ENCODE measurements around the gene ZMIZ1. TPM values are rescaled to one million over a fixed set of nuclear protein-coding genes. Genes with fewer than 3 reads are reported as not detected.

ZMIZ1 gene
- total and polyA plus RNA-seq, 2 donors: 30.2 to 54.6 TPM

DNA sequence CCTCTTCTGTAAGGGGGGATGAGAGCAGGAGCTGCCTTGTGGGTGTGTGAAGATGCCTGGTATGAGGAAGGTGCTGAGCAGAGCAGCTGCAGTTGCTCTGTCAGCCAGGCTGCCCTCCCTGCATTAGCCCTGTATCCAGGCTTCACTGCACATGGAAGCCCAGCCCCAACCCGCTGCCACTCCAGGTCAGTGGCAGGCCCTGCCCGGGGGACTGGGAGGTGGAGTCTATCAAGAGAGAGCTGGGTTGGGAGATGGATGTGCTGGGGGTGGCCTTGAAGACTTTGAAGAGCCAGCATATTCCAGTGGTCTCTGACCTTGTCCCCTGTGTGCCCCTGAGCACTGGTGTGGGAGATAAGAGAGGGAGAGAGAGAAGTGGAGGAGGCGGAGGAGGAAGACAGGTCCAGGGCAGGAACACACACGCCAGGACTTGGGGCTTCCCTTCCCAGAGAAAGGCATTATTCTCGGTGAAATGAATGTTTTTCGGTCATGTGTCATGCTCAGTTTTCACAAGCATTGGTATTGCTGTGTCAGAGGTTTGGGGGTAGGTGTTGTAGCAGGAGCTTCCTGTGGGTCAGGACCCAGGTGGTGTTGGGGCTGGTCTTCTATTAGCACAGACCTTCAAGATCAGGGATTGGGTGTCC is 281.1 kb downstream of the ZMIZ1 start:
- no peak for DNase-seq (ENCODE audit: extremely low spot score)
- Histone ChIP-seq H3K4me3 (ENCODE audit: low read depth, low read length) (no peak overlapping the region), H3K4me1 (ENCODE audit: insufficient read depth) (peaks cover 4% of the 10 kb centered on the region), H3K36me3 (ENCODE audit: insufficient read depth) (peaks cover 1% of the 10 kb centered on the region), H3K27ac (ENCODE audit: low read depth) (no peak overlapping the region)
- 84% methylated on average over 6 of the region's 6 CpGs for WGBS

DNA sequence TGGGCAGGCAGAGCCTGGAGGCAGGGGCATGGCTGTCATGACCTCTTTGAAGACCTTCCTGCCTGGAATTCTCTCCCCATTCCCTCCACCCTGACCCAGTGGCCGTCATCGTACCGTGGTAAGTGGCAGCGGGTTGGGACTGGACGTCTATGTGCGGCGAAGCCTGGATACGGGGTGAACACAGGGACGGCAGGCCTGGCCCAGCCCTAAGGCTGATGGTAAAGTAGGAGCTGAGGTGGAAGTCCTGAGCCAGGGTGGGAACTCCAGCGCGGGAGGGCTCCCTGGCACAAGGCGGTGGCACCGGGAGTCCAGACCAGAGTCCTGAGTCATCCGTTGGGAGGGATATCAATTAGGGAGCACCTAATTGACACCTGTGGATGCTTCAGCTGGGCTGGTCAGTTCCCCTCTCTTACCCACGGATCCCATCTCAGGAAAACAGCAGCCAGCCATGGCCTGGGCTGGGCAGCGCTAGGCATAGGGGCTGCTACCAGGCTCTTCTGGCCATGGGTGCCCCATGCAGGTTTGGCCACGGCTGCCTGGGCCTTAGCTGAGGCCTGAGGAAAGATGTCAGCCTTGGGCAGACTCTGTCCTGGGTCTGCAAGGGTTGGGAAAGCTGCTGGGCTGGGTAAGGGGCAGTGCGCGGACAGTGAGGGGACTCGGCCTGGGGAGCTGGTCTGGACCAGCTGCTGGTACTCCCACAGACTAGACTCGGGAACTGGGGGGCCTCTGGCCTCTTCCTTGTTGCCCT is 281.8 kb downstream of the ZMIZ1 start:
- WGBS: 92% methylated on average over 21 of the region's 21 CpGs
- H3K4me3 ChIP-seq (ENCODE audit: low read depth, low read length): no peak overlapping the region
- peaks cover 4% of the 10 kb centered on the region for H3K4me1 ChIP-seq (ENCODE audit: insufficient read depth)
- peaks cover 1% of the 10 kb centered on the region for H3K36me3 ChIP-seq (ENCODE audit: insufficient read depth)
- H3K27ac ChIP-seq (ENCODE audit: low read depth): no peak overlapping the region
- no peak for DNase-seq (ENCODE audit: extremely low spot score)

DNA sequence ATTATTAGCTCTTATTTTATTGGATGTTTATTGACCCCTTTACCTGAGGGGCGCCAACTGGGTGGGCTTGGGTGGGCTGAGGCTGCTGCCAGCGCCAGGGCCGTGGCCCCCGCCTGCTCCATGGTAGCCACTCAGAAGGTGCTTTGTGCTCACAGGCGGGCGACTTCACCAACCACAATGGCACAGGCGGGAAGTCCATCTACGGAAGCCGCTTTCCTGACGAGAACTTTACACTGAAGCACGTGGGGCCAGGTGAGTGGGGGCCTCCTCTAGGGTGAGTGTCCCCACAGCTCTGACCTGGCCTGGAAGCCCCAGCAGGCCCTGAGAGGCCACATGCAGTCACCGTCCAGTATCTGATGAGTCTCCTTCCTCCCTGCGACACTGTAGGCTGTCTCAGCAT is 282.6 kb downstream of the ZMIZ1 start:
- WGBS: 94% methylated on average over 13 of the region's 13 CpGs
- Histone ChIP-seq H3K27ac (ENCODE audit: low read depth) (no peak overlapping the region), H3K36me3 (ENCODE audit: insufficient read depth) (peaks cover 1% of the 10 kb centered on the region), H3K4me3 (ENCODE audit: low read depth, low read length) (no peak overlapping the region), H3K4me1 (ENCODE audit: insufficient read depth) (peaks cover 4% of the 10 kb centered on the region)
- DNase-seq (ENCODE audit: extremely low spot score): no peak

DNA sequence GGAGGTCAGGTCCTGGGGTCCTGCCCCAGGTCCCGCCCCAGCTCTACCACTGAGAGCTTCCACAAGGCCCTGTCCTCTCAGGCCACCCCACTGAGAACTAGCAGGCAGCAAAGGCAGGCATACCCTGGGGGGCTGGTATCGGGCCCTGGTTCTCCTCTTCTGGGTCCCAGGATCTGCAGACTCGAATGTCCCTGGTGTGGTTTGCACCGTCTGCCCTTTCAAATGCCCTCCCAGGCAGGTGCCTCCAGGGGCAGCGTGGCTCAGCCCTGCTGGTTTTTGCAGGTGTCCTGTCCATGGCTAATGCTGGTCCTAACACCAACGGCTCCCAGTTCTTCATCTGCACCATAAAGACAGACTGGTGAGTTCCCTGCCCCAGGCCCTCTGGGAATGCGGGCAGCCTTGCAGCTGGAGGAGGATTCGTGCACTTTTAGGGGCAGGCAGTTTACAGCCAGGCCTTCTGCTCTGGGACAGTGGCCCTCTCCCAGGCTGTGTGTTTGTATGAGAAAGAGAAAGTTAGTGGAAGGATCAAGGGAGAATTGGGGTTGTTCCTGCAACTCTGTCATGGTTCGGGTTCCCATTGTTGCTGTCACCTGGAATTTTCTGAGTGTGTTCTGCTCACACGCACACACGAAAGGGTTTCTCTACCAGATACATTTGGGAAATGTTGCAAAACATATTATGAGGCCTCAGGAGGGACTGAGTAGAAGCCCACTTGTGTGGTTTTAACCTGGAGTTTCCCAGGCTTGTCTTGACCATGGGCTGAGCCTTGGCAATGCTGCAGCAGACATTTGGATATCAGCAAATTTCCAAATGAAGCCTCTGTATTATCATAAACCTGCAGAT is 283.5 kb downstream of the ZMIZ1 start:
- 95% methylated on average over 11 of the region's 11 CpGs for WGBS
- Histone ChIP-seq H3K4me1 (ENCODE audit: insufficient read depth) (peaks cover 4% of the 10 kb centered on the region), H3K36me3 (ENCODE audit: insufficient read depth) (peaks cover 1% of the 10 kb centered on the region), H3K27ac (ENCODE audit: low read depth) (no peak overlapping the region), H3K4me3 (ENCODE audit: low read depth, low read length) (no peak overlapping the region)
- DNase-seq (ENCODE audit: extremely low spot score): no peak

DNA sequence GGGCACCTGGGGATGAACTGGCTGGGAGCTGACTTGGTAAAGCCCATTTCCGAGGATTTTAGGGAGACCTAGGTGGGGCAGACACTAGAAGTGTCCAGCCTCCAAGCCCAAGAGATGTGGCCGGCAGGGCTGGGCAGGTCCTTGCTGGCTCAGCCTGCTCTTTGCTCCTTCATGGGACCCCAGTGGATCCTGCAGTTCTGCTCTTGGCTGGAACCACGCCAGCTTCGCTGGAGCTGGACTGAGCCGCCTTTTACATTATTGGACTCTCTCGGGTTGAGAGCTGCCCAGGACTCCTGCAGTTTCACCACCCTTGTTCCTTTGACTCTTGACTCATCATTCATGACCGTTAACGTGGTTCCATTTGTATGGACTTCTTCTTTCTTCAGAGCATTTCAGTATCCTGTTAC is 284.2 kb downstream of the ZMIZ1 start:
- Histone ChIP-seq H3K4me1 (ENCODE audit: insufficient read depth) (peaks cover 4% of the 10 kb centered on the region), H3K36me3 (ENCODE audit: insufficient read depth) (peaks cover 1% of the 10 kb centered on the region), H3K4me3 (ENCODE audit: low read depth, low read length) (no peak overlapping the region), H3K27ac (ENCODE audit: low read depth) (no peak overlapping the region)
- no peak for DNase-seq (ENCODE audit: extremely low spot score)
- 89% methylated on average over 8 of the region's 8 CpGs for WGBS

DNA sequence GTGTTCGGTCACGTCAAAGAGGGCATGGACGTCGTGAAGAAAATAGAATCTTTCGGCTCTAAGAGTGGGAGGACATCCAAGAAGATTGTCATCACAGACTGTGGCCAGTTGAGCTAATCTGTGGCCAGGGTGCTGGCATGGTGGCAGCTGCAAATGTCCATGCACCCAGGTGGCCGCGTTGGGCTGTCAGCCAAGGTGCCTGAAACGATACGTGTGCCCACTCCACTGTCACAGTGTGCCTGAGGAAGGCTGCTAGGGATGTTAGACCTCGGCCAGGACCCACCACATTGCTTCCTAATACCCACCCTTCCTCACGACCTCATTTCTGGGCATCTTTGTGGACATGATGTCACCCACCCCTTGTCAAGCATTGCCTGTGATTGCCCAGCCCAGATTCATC is 285.0 kb downstream of the ZMIZ1 start:
- Histone ChIP-seq H3K36me3 (ENCODE audit: insufficient read depth) (peaks cover 1% of the 10 kb centered on the region), H3K27ac (ENCODE audit: low read depth) (no peak overlapping the region), H3K4me3 (ENCODE audit: low read depth, low read length) (no peak overlapping the region), H3K4me1 (ENCODE audit: insufficient read depth) (peaks cover 3% of the 10 kb centered on the region)
- DNase-seq (ENCODE audit: extremely low spot score): no peak
- WGBS: 93% methylated on average over 11 of the region's 11 CpGs

DNA sequence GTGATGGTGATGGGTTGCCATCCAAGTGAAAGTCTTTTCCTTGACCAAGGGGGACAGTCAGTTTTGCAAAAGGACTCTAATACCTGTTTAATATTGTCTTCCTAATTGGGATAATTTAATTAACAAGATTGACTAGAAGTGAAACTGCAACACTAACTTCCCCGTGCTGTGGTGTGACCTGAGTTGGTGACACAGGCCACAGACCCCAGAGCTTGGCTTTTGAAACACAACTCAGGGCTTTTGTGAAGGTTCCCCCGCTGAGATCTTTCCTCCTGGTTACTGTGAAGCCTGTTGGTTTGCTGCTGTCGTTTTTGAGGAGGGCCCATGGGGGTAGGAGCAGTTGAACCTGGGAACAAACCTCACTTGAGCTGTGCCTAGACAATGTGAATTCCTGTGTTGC is 285.4 kb downstream of the ZMIZ1 start:
- 54% methylated on average over 3 of the region's 3 CpGs for WGBS
- Histone ChIP-seq H3K4me1 (ENCODE audit: insufficient read depth) (no peaks in the 10 kb centered on the region), H3K36me3 (ENCODE audit: insufficient read depth) (peaks cover 1% of the 10 kb centered on the region), H3K4me3 (ENCODE audit: low read depth, low read length) (no peak overlapping the region), H3K27ac (ENCODE audit: low read depth) (no peak overlapping the region)
- DNase-seq (ENCODE audit: extremely low spot score): no peak

DNA sequence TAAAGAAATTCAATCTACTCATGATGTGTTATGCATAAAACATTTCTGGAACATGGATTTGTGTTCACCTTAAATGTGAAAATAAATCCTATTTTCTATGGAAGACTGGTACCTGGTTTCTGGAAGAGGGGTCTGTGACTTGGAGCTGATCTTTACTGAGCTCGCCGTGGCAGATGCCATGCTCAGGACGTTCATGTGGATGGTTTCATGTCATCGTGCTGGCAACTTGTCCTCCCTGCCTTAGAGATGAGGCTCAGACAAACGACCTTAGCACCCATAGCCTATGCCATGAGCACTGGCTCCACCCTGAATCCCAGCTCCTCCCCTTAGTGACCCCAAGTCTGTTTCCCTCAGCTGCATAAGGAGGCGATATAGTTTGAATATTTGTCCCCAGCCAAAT is 285.8 kb downstream of the ZMIZ1 start:
- Histone ChIP-seq H3K27ac (ENCODE audit: low read depth) (no peak overlapping the region), H3K36me3 (ENCODE audit: insufficient read depth) (peaks cover 1% of the 10 kb centered on the region), H3K4me3 (ENCODE audit: low read depth, low read length) (no peak overlapping the region), H3K4me1 (ENCODE audit: insufficient read depth) (no peaks in the 10 kb centered on the region)
- no peak for DNase-seq (ENCODE audit: extremely low spot score)
- WGBS: 93% methylated on average over 6 of the region's 6 CpGs

DNA sequence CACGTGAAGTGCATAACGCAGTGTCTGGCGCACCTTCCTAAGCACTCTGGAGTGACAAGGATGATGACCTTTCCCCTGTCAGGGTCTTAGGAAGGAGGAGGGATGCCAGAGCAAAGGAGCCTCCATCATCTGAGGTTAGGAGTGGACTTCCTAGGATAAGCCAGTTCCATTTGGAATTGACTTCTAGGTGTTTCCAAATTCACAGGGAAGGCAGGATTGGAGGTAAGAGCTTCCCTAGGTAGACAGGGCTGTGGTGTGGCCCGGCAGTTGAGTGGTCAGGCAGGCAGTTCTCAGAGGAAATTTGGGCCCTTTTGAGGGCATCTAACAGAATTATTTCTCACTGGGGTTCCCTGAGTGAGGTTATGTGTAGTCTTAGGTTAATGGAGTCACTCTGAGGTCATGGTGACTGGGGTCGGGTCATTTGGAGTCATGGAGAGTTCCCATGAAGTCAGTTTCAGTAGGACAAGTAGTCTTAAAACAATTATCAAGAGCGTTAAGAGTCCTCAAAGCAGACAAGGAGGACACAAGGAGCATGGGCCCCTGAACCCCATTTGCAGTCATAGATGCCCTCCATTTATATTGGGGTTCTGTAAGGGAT is 286.8 kb downstream of the ZMIZ1 start:
- H3K36me3 ChIP-seq (ENCODE audit: insufficient read depth): peaks cover 1% of the 10 kb centered on the region
- no peak overlapping the region for H3K4me3 ChIP-seq (ENCODE audit: low read depth, low read length)
- H3K27ac ChIP-seq (ENCODE audit: low read depth): no peak overlapping the region
- no peaks in the 10 kb centered on the region for H3K4me1 ChIP-seq (ENCODE audit: insufficient read depth)
- no peak for DNase-seq (ENCODE audit: extremely low spot score)
- 90% methylated on average over 6 of the region's 6 CpGs for WGBS

DNA sequence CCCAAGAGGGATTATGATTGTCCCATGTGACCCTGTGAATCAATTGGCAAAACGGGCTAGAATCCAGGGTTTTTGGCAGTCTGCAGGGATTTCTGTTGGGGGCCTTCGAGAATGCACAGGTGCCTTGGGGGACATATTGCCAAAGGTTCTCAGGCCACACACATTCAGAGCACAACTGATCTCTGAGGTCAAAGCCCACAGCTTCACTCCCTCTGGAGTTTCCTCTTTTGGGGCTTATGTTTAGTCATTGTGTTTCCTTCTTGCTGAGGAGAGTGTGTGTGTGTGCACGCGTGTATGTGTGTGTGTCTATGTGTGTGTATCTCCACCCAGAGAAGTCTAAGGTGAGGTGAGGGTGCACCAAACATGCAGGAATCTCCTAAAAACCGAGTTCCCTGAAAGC is 287.3 kb downstream of the ZMIZ1 start:
- no peak for DNase-seq (ENCODE audit: extremely low spot score)
- Histone ChIP-seq H3K36me3 (ENCODE audit: insufficient read depth) (peaks cover 1% of the 10 kb centered on the region), H3K4me3 (ENCODE audit: low read depth, low read length) (no peak overlapping the region), H3K4me1 (ENCODE audit: insufficient read depth) (no peaks in the 10 kb centered on the region), H3K27ac (ENCODE audit: low read depth) (no peak overlapping the region)
- 87% methylated on average over 5 of the region's 5 CpGs for WGBS

DNA sequence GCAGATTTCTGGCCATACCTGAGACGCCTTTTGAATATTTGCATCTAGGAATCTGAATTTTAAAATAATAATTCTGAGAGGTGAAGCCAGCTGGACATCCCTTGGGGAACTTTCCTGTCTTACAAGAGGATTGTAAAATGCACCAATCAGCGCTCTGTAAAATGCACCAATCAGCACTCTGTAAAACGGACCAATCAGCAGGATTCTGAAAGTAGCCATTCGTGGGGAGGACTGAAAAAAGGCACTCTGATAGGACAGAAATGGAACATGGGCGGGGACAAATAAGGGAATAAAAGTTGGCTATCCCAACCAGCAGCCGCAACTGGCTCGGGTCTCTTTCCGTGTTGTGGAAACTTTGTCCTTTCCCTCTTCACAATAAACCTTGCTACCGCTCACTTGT is 288.4 kb downstream of the ZMIZ1 start:
- Histone ChIP-seq H3K4me3 (ENCODE audit: low read depth, low read length) (no peak overlapping the region), H3K4me1 (ENCODE audit: insufficient read depth) (no peaks in the 10 kb centered on the region), H3K36me3 (ENCODE audit: insufficient read depth) (peaks cover 1% of the 10 kb centered on the region), H3K27ac (ENCODE audit: low read depth) (no peak overlapping the region)
- WGBS: 97% methylated on average over 9 of the region's 9 CpGs
- DNase-seq (ENCODE audit: extremely low spot score): no peak

DNA sequence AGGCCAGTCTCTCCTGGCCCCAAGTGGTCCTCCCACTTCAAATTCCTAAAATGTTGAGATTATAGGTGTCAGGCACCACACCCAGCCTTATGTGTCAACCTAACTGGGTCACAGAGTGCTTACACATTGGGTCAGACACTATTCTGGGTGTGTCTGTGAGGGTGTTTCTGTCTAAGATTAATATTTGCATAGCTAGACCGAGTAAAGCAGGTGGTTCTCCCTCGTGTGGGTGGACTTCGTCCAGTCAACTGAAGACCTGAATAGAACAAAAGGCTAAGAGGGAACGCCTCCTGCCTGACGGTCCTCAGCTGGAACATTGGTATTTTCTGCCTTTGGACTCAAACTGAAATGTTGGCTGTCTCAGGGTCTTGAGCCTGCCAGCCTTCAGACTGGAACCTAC is 290.0 kb downstream of the ZMIZ1 start:
- DNase-seq (ENCODE audit: extremely low spot score): no peak
- no peak overlapping the region for H3K4me3 ChIP-seq (ENCODE audit: low read depth, low read length)
- H3K4me1 ChIP-seq (ENCODE audit: insufficient read depth): no peaks in the 10 kb centered on the region
- H3K27ac ChIP-seq (ENCODE audit: low read depth): no peak overlapping the region
- peaks cover 1% of the 10 kb centered on the region for H3K36me3 ChIP-seq (ENCODE audit: insufficient read depth)
- WGBS: 68% methylated on average over 5 of the region's 5 CpGs

DNA sequence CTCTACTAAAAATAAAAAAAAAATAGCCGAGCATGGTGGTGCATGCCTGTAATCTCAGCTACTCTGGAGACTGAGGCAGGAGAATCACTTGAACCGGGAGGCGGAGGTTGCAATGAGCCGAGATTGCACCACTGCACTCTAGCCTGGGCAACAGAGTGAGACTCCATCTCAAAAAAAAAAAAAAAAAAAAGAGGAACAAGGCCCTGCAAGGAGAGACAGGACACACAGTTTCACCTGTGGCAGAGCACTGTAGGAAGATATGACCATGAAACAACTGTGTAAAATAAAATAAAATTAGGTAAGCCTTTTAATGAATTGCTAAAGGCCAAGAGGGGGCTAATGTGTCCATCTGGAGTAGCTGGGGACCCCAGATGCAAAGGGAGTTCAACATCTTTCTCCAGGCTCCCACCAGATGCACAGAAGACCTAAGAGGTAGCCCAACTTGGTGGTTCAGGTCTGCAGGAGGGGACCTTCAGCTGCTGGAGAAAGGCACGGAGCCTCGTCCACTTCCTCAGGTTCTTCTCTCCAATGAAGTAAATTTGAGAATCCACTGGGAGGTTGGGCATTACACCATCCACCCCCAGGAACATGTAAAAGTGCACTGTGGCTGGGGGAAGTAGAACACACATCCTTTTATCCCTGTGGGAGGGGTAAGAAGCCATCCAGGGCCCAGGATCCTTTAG is 291.2 kb downstream of the ZMIZ1 start:
- Histone ChIP-seq H3K36me3 (ENCODE audit: insufficient read depth) (no peaks in the 10 kb centered on the region), H3K4me1 (ENCODE audit: insufficient read depth) (no peaks in the 10 kb centered on the region), H3K4me3 (ENCODE audit: low read depth, low read length) (no peak overlapping the region), H3K27ac (ENCODE audit: low read depth) (no peak overlapping the region)
- WGBS: 97% methylated on average over 6 of the region's 6 CpGs
- DNase-seq (ENCODE audit: extremely low spot score): no peak
